ENCODE results near the gene ARHGAP25.
"Not testable (repeated sequence)": the region's sequence is repeated elsewhere in the genome, so short reads cannot be mapped to it uniquely, and the experiment has no call there.

Gene ARHGAP25

GRCh38 chr2:68800517-68800916, 65.9 kb downstream of the ARHGAP25 start:
- DNase-seq = no peak

- DNase-seq = not testable (repeated sequence)
These were observed 67.5 kb downstream of the ARHGAP25 start for GRCh38 chr2:68802161-68802560.

- DNase-seq = no peak
These were observed 70.4 kb downstream of the ARHGAP25 start for GRCh38 chr2:68805025-68805424.

DNA sequence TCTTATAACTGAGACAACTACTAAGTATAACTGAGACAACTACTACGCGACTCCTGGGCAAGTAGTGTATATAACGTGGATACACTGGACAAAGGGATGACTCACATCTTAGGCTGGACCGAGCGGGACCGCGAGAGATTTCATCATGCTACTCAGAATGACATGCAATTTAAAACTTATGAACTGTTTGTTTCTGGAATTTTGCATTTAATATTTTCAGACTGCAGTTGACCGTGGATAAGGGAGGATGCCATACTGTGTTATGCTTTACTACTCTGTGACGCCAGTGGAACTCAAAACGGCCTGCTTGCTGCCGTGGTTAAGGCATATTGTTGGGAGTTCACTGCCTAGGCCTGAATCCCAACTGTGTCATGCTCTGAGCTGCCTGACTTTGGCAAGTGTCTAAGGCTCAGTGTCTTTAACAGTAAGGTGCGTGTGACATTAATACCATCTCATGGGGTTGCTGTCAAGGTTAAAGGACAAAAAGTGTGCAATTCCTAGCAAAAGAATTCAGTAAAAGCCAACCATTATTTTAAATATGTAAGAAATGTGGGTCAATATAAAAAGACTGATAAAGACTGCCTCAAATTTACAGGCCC, 72.0 kb downstream of the ARHGAP25 start:
- no peak for DNase-seq

- no peak for DNase-seq
These were observed 73.2 kb downstream of the ARHGAP25 start for GRCh38 chr2:68807821-68808266.

GRCh38 chr2:68809324-68810240, 75.0 kb downstream of the ARHGAP25 start:
- DNase-seq = no peak

DNA sequence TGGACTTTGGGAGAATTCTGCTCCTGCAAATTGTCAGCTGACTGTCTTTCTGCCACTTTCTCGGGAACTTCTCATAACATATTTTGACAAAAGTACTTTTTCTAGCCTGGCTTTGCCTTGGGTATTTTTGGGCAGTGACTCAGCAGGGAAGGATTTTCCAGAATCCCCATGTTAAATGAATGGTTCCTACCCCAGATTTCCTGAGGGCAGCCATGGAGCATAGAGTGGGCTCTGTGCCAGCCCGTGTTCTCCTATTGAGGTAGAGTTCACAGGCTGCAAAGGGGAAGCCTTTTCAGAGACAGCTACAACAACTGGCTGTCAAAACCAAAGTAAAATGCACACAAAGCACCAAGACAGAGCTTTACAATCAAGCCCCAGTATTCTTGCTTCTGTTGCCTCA, 76.8 kb downstream of the ARHGAP25 start:
- no peak for DNase-seq

DNA sequence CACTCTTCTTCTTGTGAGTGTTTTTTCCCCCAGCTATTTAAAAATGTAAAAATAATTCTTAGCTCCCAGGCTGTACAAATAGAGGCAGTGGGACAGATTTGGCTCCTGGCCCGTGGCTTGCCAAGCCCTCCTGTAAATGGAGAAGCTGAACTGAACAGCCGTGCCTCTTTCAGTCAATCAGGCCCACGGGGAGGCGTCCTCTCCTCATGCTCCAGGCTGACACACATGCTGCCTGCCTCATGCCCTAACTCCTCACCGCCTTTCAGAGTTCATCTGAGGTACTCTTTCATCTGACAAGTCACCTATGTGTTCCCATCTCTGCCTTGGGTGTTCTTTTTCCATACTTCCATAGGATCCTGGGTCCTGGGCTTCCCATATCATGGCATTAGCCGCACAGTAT, 77.6 kb downstream of the ARHGAP25 start:
- no peak for DNase-seq

DNA sequence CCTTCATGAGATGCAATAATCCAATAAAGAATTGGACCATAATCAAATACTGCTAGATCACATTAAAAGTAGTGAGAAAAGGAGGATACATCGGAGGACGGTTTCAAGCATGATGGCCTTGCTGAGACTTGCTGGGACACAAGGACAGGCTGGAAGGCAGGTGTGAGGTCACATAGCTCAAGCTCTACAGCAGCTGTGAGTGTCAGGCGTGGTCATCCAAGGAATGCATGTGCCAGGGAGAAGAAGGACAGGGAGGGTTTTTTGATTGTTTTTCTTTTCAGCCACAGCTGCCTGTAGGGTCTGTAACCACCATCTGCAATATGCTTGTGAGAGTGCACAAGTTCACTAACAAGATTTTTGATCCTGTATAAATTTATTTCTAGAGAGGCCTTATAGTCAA, 79.0 kb downstream of the ARHGAP25 start:
- DNase-seq = no peak

DNA sequence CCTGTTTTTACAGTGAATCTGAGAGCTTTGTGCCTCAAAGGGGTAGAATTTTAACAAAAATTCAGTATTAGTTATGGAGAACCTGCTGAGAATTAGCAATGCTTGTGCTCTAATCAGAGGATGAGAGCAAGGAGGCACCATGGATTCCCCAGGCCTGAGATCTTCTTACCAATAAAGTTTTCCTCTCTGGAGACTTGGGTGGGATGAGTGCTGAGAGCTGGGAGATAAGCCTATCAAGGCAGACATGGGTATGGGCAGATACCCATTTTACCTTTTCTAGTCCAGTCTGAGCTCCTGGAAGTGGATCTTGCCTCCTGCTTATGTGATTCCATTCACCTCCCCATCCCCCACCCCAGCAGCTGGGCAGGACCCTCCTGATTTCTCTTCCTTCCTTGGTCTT, 82.7 kb downstream of the ARHGAP25 start:
- DNase-seq = no peak

GRCh38 chr2:68819556-68819955, 84.9 kb downstream of the ARHGAP25 start:
- no peak for DNase-seq

- DNase-seq = no peak
These were observed 87.7 kb downstream of the ARHGAP25 start for GRCh38 chr2:68822207-68822872.

- DNase-seq = no peak
These were observed 90.2 kb downstream of the ARHGAP25 start for GRCh38 chr2:68824831-68825230.

GRCh38 chr2:68825866-68826265, 91.3 kb downstream of the ARHGAP25 start:
- DNase-seq = no peak

DNA sequence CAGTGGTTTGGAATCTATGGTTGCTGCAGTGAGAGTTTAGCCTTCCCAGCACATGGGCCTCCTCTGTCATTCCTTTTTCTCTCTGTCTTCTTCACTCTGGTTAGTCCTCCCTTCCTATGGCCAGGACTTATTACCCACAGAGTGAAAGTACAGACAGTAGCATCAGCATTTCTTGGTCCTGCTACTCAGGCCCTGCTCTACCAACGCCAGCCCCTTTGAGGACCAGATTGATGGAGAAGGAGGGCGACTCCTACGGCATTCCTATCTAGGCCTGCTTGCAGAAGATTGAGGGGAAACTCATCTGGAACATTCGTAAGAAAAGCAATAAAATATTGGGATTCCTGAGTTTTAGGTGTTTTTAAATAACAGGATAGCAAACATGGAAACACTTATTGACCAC, 93.1 kb downstream of the ARHGAP25 start:
- no peak for DNase-seq

GRCh38 chr2:68828887-68829708, 94.5 kb downstream of the ARHGAP25 start:
- peak; percentile 23 for DNase-seq

DNA sequence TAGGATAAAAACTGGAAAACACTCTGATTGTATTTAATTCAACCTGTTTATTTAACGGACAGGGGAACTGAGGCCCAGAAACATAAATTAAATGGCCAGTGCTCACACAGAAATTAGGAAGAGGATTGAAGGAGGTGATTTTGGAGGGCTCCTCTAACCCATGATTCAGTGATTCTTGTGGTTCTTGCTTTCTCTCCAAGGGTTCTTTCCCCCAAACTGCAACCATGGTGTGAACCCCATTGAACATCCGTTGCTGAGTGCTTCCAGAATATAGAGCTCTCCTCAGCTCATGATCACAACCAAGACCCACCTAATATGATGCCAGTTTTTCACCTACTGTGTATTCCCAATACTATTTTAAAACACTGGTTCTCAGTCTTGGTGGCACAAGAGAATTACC, 95.1 kb downstream of the ARHGAP25 start:
- DNase-seq = no peak

DNA sequence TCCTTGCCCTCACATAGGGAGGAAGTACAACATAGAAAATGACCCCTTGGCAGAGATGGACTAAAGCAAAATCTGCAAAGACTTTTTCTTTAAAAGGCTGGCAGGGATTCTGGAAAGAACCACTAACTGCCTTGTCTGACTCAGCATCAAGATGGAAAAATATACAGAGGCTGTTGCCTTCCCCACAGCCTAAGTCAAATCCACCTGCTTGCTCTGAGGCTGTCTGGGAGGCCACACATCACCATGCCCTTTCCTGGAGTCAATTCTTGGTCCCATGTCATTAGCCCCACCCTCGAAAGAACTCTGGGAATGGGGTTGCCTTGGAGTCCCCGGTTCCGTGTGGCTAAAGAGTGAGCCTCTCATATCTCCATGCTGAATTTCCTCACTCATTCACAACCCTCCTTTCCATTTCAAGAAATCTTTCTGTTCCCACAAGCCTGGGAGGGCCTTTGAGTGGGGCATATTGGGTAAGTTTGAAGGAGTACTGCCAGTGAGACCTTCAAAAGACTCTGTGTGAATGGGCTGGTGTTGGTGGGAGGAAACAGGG, 97.1 kb downstream of the ARHGAP25 start:
- no peak for DNase-seq

DNA sequence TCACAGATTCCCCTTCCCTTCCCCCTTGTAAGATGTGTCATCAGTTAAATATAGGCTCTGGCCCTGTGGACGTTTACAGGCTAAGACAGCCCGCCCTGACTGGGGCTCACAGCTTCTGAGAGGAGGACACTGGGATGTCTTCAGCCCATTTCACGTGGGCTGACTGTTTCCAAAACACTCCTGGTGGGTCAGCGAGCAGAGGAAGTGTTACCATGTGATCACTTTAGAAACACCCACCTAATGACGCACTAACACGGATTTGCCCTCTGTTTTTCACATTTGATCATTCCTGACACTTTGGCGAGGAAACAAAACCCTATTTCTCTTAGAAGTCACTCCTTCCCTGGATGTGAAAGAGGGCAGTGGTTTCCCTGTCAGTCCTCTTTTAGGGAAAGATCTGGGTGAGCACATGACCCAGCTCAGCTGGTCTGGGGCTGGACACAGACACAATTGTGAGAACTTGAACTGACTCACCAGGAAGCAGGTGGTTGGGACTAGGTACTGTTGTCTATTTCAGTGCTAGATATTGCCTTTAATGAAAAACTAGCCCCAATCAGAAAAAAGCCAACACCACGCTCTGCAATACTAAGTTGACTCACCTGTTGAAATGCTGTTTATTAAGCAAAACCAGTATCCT, 97.7 kb downstream of the ARHGAP25 start:
- peak; percentile 17 for DNase-seq

GRCh38 chr2:68833162-68833561, 98.6 kb downstream of the ARHGAP25 start:
- DNase-seq = no peak

DNA sequence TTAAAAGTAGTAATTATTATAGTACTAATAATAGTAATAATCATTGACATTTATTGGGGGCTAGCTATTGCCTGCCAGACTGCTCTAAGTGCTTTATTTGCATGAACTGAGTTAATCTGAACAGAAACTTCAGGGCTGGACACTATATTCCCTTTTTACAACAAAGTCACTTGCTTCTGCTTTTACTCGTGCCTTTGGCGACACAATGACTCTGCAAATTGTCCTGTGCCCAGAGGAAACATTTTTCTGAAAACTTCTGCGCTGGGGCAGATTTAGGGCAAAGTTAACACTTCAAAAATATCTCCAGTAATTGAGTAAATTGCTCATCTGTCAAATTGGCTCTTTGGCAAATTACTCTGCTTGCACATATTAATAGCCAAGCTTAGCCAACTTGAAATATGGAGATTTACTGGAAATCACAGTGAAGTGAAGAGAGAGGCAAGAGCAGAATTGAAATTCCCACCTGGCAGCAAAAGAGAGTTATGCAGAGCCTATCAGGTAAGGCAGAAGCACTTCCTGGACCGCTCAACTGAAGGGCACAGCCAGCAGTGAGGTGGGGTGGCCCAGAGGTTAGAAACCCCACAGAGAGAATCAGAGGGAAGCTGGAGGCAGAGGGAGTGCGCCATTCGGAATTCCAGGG, 100.2 kb downstream of the ARHGAP25 start:
- DNase-seq = no peak

DNA sequence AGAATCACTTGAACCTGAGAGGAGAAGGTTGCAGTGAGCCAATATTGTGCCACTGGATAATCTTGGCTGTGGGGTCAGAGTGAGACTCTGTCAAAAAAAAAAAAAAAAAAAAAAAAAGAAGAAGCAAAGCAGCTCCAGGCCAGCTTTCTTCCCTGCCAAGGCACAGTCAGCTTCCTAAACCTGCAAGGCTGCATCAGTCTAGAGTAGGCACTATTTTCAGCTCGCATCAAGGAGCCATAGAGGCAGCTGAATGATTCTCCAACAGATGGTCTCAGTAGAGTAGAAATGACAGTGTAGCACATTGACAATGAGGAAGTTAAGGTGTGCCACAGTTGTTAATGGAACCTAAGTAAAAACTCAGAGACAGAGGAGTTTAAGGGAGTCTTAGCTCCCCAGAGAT, 101.0 kb downstream of the ARHGAP25 start:
- no peak for DNase-seq

Data from stimulated activated CD4-positive, alpha-beta T cell treated with anti-CD3 and anti-CD28 coated beads, Interleukin-12 subunit alpha, Interleukin-12 subunit beta, amount 100 ng/mL, for 4 hours (primary cell).